ENCODE data around the gene ALOX5. TPM values are rescaled to one million over a fixed set of nuclear protein-coding genes. Genes with fewer than 3 reads are reported as not detected.

ALOX5 gene
- total RNA-seq, 1 experiment from 2014 or later = 0.11 TPM

DNA sequence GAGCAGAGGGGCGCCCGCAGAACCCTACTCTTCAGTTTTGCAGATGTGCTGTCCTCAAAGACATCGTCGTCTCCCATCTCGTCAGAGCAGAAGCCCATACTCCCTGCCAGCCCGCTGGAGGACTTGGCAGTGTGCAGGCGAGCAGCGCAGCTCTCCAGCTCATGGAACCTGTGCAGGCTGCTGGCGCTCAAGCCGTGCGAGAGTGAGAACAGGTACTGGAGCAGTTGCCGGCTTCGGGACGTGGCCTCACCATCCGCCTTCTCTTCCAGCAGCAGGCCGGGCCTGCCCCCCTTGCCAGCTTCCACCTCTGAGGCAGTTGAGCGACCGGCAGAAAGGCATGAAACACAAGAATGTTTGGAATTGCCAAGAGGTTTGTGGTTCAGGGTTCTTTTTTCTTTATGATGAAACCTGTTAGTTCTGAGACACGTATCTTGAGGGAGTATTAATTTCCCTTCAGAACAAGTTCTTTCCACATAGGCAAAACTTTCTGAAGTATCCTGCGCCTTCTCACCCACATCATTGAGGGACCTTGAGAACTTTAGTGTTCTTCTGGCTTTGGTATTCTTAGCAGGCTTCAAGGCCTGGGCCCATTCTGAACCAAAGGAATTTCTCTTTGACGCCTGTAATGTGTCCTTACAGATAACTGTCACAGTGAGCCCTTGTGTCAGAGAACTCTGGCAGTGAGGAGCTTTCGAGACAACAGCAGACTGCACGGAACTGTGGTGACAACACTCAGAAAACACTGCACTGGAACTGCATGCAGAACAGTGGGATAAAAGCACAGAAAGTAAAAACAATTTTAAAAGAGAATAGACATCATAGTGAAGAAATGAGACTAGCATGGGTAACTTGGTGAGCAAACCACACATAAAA lies 89.5 kb downstream of the ALOX5 start:
- Histone ChIP-seq H3K4me3 (ENCODE audit: low read length) (no peak overlapping the region), H3K9me2 (replicated peaks; ENCODE audit: low read length) (no peaks in the 10 kb centered on the region), H3F3A (ENCODE audit: low read length, unreplicated experiment) (no peaks in the 10 kb centered on the region), H3K79me2 (ENCODE audit: low read length) (no peaks in the 10 kb centered on the region), H3K9ac (ENCODE audit: low read length) (no peak overlapping the region), H3K36me3 (ENCODE audit: low read depth, low read length) (no peaks in the 10 kb centered on the region), H3K27ac (ENCODE audit: low read length) (no peak overlapping the region), H3K9me3 (ENCODE audit: low read length) (no peaks in the 10 kb centered on the region), H3K4me2 (ENCODE audit: low read length) (no peak overlapping the region), H3K4me1 (ENCODE audit: insufficient read depth, low read length) (no peaks in the 10 kb centered on the region), H3K27me3 (ENCODE audit: low read length) (no peaks in the 10 kb centered on the region), H4K20me1 (ENCODE audit: low read length) (no peaks in the 10 kb centered on the region), H2AFZ (ENCODE audit: low read length) (no peak overlapping the region)
- intact Hi-C loops (cut with micrococcal nuclease) = loop anchor here (2.0 to 10.0 kb wide), 3 partner anchors 129 to 229 kb away; partner anchors contain the start of gene ZFAND4
- ATAC-seq (no peak), DNase-seq (no peak)
- TF ChIP-seq EZH2 (IDR thresholded peaks at IDR 0.05; ENCODE audit: low read length, unreplicated experiment) = no peak
- TF ChIP-seq, protein P1, sequence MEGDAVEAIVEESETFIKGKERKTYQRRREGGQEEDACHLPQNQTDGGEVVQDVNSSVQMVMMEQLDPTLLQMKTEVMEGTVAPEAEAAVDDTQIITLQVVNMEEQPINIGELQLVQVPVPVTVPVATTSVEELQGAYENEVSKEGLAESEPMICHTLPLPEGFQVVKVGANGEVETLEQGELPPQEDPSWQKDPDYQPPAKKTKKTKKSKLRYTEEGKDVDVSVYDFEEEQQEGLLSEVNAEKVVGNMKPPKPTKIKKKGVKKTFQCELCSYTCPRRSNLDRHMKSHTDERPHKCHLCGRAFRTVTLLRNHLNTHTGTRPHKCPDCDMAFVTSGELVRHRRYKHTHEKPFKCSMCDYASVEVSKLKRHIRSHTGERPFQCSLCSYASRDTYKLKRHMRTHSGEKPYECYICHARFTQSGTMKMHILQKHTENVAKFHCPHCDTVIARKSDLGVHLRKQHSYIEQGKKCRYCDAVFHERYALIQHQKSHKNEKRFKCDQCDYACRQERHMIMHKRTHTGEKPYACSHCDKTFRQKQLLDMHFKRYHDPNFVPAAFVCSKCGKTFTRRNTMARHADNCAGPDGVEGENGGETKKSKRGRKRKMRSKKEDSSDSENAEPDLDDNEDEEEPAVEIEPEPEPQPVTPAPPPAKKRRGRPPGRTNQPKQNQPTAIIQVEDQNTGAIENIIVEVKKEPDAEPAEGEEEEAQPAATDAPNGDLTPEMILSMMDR (conservative IDR thresholded peaks at IDR 0.05; ENCODE audit: low read depth, low read length) = no peak
- TF ChIP-seq EZH2phosphoT487 (IDR thresholded peaks at IDR 0.05; ENCODE audit: borderline replicate concordance, low read length) = no peak
- no TSS peak for BruUV-seq (replicated peaks)
- ChIA-PET POLR2A (ENCODE audit: unreplicated experiment) (no interaction called here), CTCF (no interaction called here)

DNA sequence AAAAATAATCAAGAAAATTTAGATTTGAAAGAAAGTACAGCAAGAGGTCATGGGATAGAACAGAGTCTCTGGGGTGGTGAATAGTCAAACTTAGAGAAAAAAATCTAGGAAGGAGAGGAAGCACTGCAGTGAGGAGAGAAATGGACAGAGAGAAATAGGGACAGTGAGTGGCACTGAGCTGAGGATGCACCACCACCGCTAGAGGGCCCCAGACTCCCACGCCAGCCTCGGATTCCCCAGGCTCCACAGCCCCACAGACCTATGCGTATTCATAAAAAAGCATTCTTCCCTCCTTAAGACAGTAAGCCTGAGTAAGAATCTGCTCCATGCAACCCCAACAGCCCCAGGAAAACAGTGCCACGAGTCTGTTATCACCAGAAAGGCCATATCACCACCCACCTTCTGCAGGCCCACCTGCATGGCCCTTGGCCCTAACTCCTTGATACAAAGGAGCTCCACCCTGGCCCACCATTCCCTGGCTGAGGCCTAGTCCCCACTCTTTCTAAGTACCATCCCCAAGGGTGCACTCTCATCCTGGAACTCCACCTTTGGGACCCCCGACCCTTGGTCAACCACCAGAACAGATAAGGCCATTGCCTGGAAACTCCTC lies 91.0 kb downstream of the ALOX5 start:
- Histone ChIP-seq H3K9me3 (ENCODE audit: low read length) (no peaks in the 10 kb centered on the region), H3K9ac (ENCODE audit: low read length) (no peak overlapping the region), H3K4me1 (ENCODE audit: insufficient read depth, low read length) (peaks cover under 1% of the 10 kb centered on the region; the same call in 1 of the 2 replicates), H3K4me2 (ENCODE audit: low read length) (no peak overlapping the region), H3K79me2 (ENCODE audit: low read length) (no peaks in the 10 kb centered on the region), H3F3A (ENCODE audit: low read length, unreplicated experiment) (no peaks in the 10 kb centered on the region), H3K4me3 (ENCODE audit: low read length) (no peak overlapping the region), H3K27ac (ENCODE audit: low read length) (no peak overlapping the region), H3K9me2 (replicated peaks; ENCODE audit: low read length) (no peaks in the 10 kb centered on the region), H3K36me3 (ENCODE audit: low read depth, low read length) (no peaks in the 10 kb centered on the region), H4K20me1 (ENCODE audit: low read length) (no peaks in the 10 kb centered on the region), H2AFZ (ENCODE audit: low read length) (no peak overlapping the region), H3K27me3 (ENCODE audit: low read length) (no peaks in the 10 kb centered on the region)
- intact Hi-C loops (cut with micrococcal nuclease) = loop anchor here (1.0 to 10.0 kb wide), 5 partner anchors 128 to 345 kb away; partner anchors contain the start of gene ZFAND4
- no peak for TF ChIP-seq EZH2phosphoT487 (IDR thresholded peaks at IDR 0.05; ENCODE audit: borderline replicate concordance, low read length)
- TF ChIP-seq, protein P1 (conservative IDR thresholded peaks at IDR 0.05; ENCODE audit: low read depth, low read length) = peak; percentile 97
- POLR2A ChIA-PET (ENCODE audit: unreplicated experiment) = no interaction called here
- BruUV-seq (replicated peaks) = no TSS peak
- DNase-seq (peak; percentile 81), ATAC-seq (peak; percentile 99)
- CTCF ChIA-PET = interaction anchor here (1.0 kb wide), 1 partner anchor 215 kb away, joined by 3 read pairs; no protein-coding TSS in a partner anchor
